Right renal cortex interstitium (tissue), 3 donors: Measurements from ENCODE around the gene KPNA2. TPM values are rescaled to one million over a fixed set of nuclear protein-coding genes. Genes with fewer than 3 reads are reported as not detected.
"Not testable (repeated sequence)": the region's sequence is repeated elsewhere in the genome, so short reads cannot be mapped to it uniquely, and the experiment has no call there.

Experiments
- DNase-seq, 3 donors: peaks; one replicate each; pipeline ENCODE4 v3.0.0-alpha.2; 2013; ENCODE audit warnings: low read depth in 3 of 3, low spot score in 2 of 3
- polyA plus RNA-seq, 3 donors: library from polyadenylated mRNA; unstranded; fragments of 120-200 nt; gene quantifications; one replicate each; pipeline ENCODE4 v1.2.1, GENCODE V29; 2013; ENCODE audit not compliant: insufficient read length in 3 of 3

Gene KPNA2
- polyA plus RNA-seq: 100 to 1,000 TPM; 118 to 131 (median 123) TPM

- DNase-seq: peak in 2 of 3 donors; percentile 95 to 97
These were observed at the start of gene KPNA2 for GRCh38 chr17:68035523-68036303. Gene KPNA2, plus strand, starts transcription at chr17:68035735. Its CDS starts 1,398 bp downstream, at chr17:68037133.

GRCh38 chr17:67990909-67991308, 44.6 kb upstream of the KPNA2 start:
- no peak for DNase-seq

GRCh38 chr17:67992548-67993152, 42.9 kb upstream of the KPNA2 start:
- no peak for DNase-seq

GRCh38 chr17:67993153-67993997, 42.2 kb upstream of the KPNA2 start:
- peak in 1 of 3 donors; percentile 74 for DNase-seq

GRCh38 chr17:67993998-67994361, 41.6 kb upstream of the KPNA2 start:
- DNase-seq: no peak

GRCh38 chr17:67994817-67995569, 40.5 kb upstream of the KPNA2 start:
- DNase-seq: no peak

GRCh38 chr17:67995570-67996263, 39.8 kb upstream of the KPNA2 start:
- no peak for DNase-seq

- not testable (repeated sequence) for DNase-seq
These were observed 39.0 kb upstream of the KPNA2 start, which contains the start of gene C17orf58 for GRCh38 chr17:67996301-67997171. Gene C17orf58, minus strand, starts transcription at chr17:67996469. Its CDS starts 271 bp downstream, at chr17:67996198.

- DNase-seq: no peak
These were observed 37.1 kb upstream of the KPNA2 start for GRCh38 chr17:67998466-67998865.

GRCh38 chr17:67999291-67999911, 36.1 kb upstream of the KPNA2 start:
- no peak for DNase-seq

- DNase-seq: no peak
These were observed 31.3 kb upstream of the KPNA2 start for GRCh38 chr17:68004201-68004600.

- no peak for DNase-seq
These were observed 28.7 kb upstream of the KPNA2 start for GRCh38 chr17:68006797-68007196.

GRCh38 chr17:68011199-68011665, 24.3 kb upstream of the KPNA2 start:
- DNase-seq: no peak

- no peak for DNase-seq
These were observed 22.1 kb upstream of the KPNA2 start for GRCh38 chr17:68013385-68013784.

- no peak for DNase-seq
These were observed 20.3 kb upstream of the KPNA2 start for GRCh38 chr17:68015081-68015723.

GRCh38 chr17:68016838-68017237, 18.7 kb upstream of the KPNA2 start:
- no peak for DNase-seq

GRCh38 chr17:68018493-68018892, 17.0 kb upstream of the KPNA2 start:
- not testable (repeated sequence) for DNase-seq

- no peak for DNase-seq
These were observed 16.2 kb upstream of the KPNA2 start for GRCh38 chr17:68019336-68019674.
